ENCODE results near the gene PRAMEF18.
"Not testable (repeated sequence)": the region's sequence is repeated elsewhere in the genome, so short reads cannot be mapped to it uniquely, and the experiment has no call there.

GRCh38 chr1:13227271-13228055 lies 1.5 kb upstream of the PRAMEF18 start:
- not testable (repeated sequence) for TF ChIP-seq CTCF (IDR thresholded peaks at IDR 0.05; ENCODE audit: insufficient read depth, low read length, poor library complexity, severe bottlenecking); EZH2phosphoT487 (conservative IDR thresholded peaks at IDR 0.05; ENCODE audit: low read length)

Data from SU-DHL-6 (cell line).